Measurements from ENCODE around the gene PTPN4. TPM values are rescaled to one million over a fixed set of nuclear protein-coding genes. Genes with fewer than 3 reads are reported as not detected.

PTPN4 gene
- total and polyA plus RNA-seq, 2 donors (not counting 3 experiments of a cell fraction or from before 2014, with no cell fraction given), result 6.8 to 29.6 TPM

DNA sequence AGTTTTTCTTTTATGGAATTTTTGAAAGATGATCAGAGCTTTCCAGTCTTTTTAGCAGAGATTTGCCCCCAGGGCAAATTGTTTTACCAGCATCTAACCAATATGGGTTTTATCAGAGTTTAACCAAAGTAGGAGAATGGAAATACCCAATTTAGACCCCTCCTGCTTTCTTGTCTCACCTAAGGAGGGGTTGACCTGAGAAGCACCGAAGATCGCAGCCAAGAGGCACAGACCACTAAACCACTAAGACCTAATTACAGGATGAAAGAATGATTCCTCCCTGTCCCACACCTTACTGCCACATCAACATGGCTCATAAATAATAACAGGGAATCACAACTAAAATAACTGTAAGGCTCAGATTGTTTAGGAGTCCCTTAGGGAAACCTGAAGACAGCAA, 141.3 kb downstream of the PTPN4 start:
- ChIA-PET CTCF (interaction anchor here (0.6 kb wide), 1 partner anchor 13 kb away, joined by 5 read pairs; no protein-coding TSS in a partner anchor), POLR2A (no interaction called here)
- BruUV-seq (replicated peaks), result no TSS peak
- intact Hi-C loops (cut with micrococcal nuclease) (no loop called here), dilution Hi-C loops (cut with MboI; ENCODE audit: extremely low pct_ligation_motif_present, low sequenced_read_pairs) (no loop called here)
- H3K4me1 ChIP-seq (ENCODE audit: control insufficient read depth, extremely low read depth, insufficient read depth, low read length), result no peaks in the 10 kb centered on the region
- H3K9me1 ChIP-seq (replicated peaks; ENCODE audit: control insufficient read depth, extremely low read depth, insufficient read depth, low read length), result no peaks in the 10 kb centered on the region
- H3K27me3 ChIP-seq (ENCODE audit: control insufficient read depth in 2 of 2, insufficient read depth in 2 of 2, low read length in 2 of 2), result no peaks in the 10 kb centered on the region
- FAIRE-seq (no peak), DNase-seq (ENCODE audit: low read depth, low spot score) (no peak)
- no peak overlapping the region for H3K4me2 ChIP-seq (ENCODE audit: insufficient read depth, low read length)
- no peak overlapping the region for H3K9ac ChIP-seq (replicated peaks; ENCODE audit: extremely low read depth, insufficient read depth, low read length)
- TF ChIP-seq JUN (IDR thresholded peaks at IDR 0.05; ENCODE audit: borderline replicate concordance, insufficient read depth, insufficient read length, low read depth) (no peak), EZH2 (IDR thresholded peaks at IDR 0.05; ENCODE audit: borderline replicate concordance, low read depth, low read length, severe bottlenecking) (no peak), FOS (IDR thresholded peaks at IDR 0.05; ENCODE audit: borderline replicate concordance, insufficient read depth, low read length) (no peak), MYC (IDR thresholded peaks at IDR 0.05; ENCODE audit: low read depth, low read length) (no peak), POLR2AphosphoS5 (IDR thresholded peaks at IDR 0.05; ENCODE audit: insufficient read depth, low read depth, low read length) (no peak), POLR2A (IDR thresholded peaks at IDR 0.05; ENCODE audit: low read depth, low read length) (no peak), GATA2 (IDR thresholded peaks at IDR 0.05; ENCODE audit: insufficient read depth, insufficient read length, low read depth, low read length) (no peak)
- TF ChIP-seq, protein P1, sequence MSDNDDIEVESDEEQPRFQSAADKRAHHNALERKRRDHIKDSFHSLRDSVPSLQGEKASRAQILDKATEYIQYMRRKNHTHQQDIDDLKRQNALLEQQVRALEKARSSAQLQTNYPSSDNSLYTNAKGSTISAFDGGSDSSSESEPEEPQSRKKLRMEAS (IDR thresholded peaks at IDR 0.05; ENCODE audit: insufficient read depth, insufficient read length), result no peak
- TF ChIP-seq, protein P2, sequence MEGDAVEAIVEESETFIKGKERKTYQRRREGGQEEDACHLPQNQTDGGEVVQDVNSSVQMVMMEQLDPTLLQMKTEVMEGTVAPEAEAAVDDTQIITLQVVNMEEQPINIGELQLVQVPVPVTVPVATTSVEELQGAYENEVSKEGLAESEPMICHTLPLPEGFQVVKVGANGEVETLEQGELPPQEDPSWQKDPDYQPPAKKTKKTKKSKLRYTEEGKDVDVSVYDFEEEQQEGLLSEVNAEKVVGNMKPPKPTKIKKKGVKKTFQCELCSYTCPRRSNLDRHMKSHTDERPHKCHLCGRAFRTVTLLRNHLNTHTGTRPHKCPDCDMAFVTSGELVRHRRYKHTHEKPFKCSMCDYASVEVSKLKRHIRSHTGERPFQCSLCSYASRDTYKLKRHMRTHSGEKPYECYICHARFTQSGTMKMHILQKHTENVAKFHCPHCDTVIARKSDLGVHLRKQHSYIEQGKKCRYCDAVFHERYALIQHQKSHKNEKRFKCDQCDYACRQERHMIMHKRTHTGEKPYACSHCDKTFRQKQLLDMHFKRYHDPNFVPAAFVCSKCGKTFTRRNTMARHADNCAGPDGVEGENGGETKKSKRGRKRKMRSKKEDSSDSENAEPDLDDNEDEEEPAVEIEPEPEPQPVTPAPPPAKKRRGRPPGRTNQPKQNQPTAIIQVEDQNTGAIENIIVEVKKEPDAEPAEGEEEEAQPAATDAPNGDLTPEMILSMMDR (IDR thresholded peaks at IDR 0.05; ENCODE audit: extremely low read depth in 1 of 2, insufficient read depth in 1 of 2, low read depth in 1 of 2, low read length in 2 of 2), result no peak
- H4K20me1 ChIP-seq (replicated peaks; ENCODE audit: control insufficient read depth, extremely low read depth, insufficient read depth, low read length), result no peaks in the 10 kb centered on the region
- no peaks in the 10 kb centered on the region for H3K9me3 ChIP-seq (replicated peaks; ENCODE audit: control insufficient read depth, insufficient read depth, low read length)
- H3K36me3 ChIP-seq (ENCODE audit: control insufficient read depth in 2 of 2, extremely low read depth in 1 of 2, insufficient read depth in 2 of 2, low read length in 2 of 2), result peaks cover 0 to 12% of the 10 kb centered on the region in 2 experiments
- H3K4me3 ChIP-seq (replicated peaks in 1 of 3; ENCODE audit: insufficient read depth in 1 of 3, low read depth in 1 of 3, low read length in 3 of 3), result no peak overlapping the region
- H2AFZ ChIP-seq (ENCODE audit: low read depth, low read length), result no peak overlapping the region
- no peaks in the 10 kb centered on the region for H3K79me2 ChIP-seq (ENCODE audit: control insufficient read depth, insufficient read depth, low read length)
- H3K27ac ChIP-seq (ENCODE audit: insufficient read depth, low read depth, low read length), result no peak overlapping the region
